BE2C (cell line): Measurements from ENCODE around the gene KPNA6.
A peak's percentile ranks its signal among the peaks of the same experiment; 100 is the strongest.
"Not testable (repeated sequence)": the region's sequence is repeated elsewhere in the genome, so short reads cannot be mapped to it uniquely, and the experiment has no call there.

Experiments
- DNase-seq: peaks from one replicate; pipeline ENCODE4 v3.0.0-alpha.2; 2020
- H3K27me3 ChIP-seq: fragments of 250-450 bp; sonication (Bioruptor Pico); 2 replicates; pipeline ENCODE4 v1.5.1; 2020; ENCODE audit warnings: mild to moderate bottlenecking
- H3K36me3 ChIP-seq: fragments of 250-450 bp; sonication (Bioruptor Pico); 2 replicates; pipeline ENCODE4 v1.5.1; 2020; ENCODE audit warnings: mild to moderate bottlenecking
- H3K4me1 ChIP-seq: fragments of 250-450 bp; sonication (Bioruptor Pico); 2 replicates; pipeline ENCODE4 v1.5.1; 2020
- H3K4me3 ChIP-seq: 2 replicates; pipeline ENCODE4 v1.5.1; 2011; ENCODE audit warnings: low read depth, low read length
- H3K9me3 ChIP-seq: fragments of 250-450 bp; sonication (Bioruptor Pico); 2 replicates; pipeline ENCODE4 v1.5.1; 2020
- TF ChIP-seq, protein P1 (sequence below): IDR thresholded peaks from 2 replicates; pipeline ENCODE4 v1.5.1; 2012; ENCODE audit warnings: mild to moderate bottlenecking, low read depth, low read length

The KPNA6 gene

DNA sequence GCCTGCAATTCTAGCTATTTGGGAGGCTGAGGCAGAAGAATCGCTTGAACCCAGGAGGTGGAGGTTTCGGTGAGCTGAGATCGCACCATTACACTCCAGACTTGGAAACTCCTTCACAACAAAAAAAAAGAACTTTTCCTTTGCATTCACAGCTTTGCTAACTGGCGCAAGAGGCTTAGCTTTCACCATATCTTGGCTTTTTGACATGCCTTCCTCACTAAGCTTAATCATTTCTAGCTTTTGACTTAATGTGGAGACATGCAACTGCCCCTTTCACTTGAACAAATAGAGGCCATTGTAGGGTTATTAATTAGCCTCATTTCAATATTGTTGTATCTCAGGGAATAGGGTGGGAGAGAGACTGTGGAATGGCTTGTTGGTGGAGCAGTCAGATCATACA lies 8.7 kb downstream of the KPNA6 start:
- Histone ChIP-seq H3K36me3 (no peaks in the 10 kb centered on the region), H3K27me3 (no peaks in the 10 kb centered on the region), H3K4me1 (no peaks in the 10 kb centered on the region), H3K4me3 (no peak overlapping the region), H3K9me3 (no peaks in the 10 kb centered on the region)
- DNase-seq: no peak
- TF ChIP-seq, protein P1, sequence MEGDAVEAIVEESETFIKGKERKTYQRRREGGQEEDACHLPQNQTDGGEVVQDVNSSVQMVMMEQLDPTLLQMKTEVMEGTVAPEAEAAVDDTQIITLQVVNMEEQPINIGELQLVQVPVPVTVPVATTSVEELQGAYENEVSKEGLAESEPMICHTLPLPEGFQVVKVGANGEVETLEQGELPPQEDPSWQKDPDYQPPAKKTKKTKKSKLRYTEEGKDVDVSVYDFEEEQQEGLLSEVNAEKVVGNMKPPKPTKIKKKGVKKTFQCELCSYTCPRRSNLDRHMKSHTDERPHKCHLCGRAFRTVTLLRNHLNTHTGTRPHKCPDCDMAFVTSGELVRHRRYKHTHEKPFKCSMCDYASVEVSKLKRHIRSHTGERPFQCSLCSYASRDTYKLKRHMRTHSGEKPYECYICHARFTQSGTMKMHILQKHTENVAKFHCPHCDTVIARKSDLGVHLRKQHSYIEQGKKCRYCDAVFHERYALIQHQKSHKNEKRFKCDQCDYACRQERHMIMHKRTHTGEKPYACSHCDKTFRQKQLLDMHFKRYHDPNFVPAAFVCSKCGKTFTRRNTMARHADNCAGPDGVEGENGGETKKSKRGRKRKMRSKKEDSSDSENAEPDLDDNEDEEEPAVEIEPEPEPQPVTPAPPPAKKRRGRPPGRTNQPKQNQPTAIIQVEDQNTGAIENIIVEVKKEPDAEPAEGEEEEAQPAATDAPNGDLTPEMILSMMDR: no peak

DNA sequence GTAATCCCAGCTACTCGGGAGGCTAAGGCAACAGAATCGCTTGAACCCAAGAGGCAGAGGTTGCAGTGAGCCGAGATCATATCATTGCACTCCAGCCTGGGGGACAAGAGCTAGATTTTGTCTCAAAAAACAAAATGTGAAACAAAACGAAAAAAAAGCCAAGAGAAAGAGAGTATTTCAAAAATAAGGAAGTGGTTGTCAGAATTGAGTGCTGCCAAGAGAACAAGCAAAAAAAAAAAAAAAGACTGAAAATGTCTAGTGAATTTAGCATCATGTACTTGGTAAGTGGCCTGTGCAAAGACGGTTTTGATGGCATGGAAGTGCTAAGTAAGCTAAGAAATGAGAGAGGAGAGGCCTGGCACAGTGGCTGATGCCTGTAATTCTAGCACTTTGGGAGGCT lies 14.3 kb downstream of the KPNA6 start:
- no peak for DNase-seq
- no peaks in the 10 kb centered on the region for H3K27me3 ChIP-seq
- no peak overlapping the region for H3K4me3 ChIP-seq
- no peaks in the 10 kb centered on the region for H3K4me1 ChIP-seq
- no peaks in the 10 kb centered on the region for H3K9me3 ChIP-seq
- no peaks in the 10 kb centered on the region for H3K36me3 ChIP-seq
- TF ChIP-seq, protein P1: no peak

DNA sequence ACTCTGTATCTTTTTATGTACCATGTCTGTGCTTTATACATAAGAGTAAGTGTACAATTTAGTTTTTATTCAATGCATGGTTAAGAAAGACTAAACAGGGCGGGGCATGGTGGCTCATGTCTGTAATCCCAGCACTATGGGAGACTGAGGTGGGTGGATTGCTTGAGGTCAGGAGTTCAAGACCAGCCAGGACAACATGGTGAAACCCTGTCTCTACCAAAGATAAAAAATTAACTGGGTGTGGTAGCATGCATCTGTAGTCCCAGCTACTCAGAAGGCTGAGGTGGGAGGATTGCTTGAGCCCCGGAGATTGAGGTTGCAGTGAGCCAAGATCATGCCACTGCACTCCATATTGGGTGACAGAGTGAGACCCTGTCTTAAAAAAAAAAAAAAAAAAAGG lies 15.5 kb downstream of the KPNA6 start:
- not testable (repeated sequence) for H3K27me3 ChIP-seq, DNase-seq, H3K9me3 ChIP-seq, H3K4me1 ChIP-seq, H3K36me3 ChIP-seq, H3K4me3 ChIP-seq

DNA sequence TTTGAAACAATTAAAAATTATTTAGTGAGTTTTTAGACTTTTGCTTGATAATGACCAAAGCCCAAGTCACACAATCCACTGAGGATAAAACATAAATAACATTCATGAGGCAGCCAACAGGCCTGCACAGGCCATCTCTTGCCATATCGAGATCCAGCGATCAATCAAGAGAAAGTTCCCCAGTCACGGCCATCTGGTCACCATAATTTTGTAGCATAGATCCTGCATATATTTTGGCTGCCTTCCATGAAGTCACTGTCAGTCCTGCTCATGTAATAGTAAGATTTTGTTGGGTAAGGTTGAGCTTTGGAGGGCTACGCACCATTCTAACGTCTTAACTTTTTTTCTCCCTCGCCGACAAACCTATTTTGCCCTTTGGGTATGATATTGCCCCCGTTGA lies 17.5 kb downstream of the KPNA6 start:
- no peaks in the 10 kb centered on the region for H3K27me3 ChIP-seq
- TF ChIP-seq, protein P1: no peak
- H3K9me3 ChIP-seq: no peaks in the 10 kb centered on the region
- H3K36me3 ChIP-seq: no peaks in the 10 kb centered on the region
- peak; percentile 38 for DNase-seq
- H3K4me3 ChIP-seq: no peak overlapping the region
- H3K4me1 ChIP-seq: no peaks in the 10 kb centered on the region

DNA sequence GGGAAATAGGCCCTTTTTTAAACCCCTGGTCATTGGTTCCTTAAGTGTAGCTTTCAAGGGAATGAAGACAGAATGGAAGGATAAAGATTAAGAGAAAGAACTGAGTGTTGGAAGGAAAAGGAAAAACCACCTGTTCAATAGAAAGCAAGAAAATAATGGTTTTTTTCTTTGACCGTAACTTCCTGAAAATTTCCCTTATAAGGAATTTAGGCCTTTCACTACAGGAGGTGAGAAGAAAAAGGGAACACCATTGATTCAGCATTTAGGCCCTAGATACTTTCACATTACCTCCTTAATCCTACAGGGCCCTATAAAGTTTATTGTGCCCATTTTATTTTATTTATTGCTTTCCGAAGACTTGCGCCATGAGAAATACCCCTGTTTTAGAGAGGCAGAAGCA lies 18.9 kb downstream of the KPNA6 start:
- TF ChIP-seq, protein P1: no peak
- Histone ChIP-seq H3K9me3 (no peaks in the 10 kb centered on the region), H3K36me3 (no peaks in the 10 kb centered on the region), H3K4me1 (no peaks in the 10 kb centered on the region), H3K27me3 (no peaks in the 10 kb centered on the region), H3K4me3 (no peak overlapping the region)
- no peak for DNase-seq

DNA sequence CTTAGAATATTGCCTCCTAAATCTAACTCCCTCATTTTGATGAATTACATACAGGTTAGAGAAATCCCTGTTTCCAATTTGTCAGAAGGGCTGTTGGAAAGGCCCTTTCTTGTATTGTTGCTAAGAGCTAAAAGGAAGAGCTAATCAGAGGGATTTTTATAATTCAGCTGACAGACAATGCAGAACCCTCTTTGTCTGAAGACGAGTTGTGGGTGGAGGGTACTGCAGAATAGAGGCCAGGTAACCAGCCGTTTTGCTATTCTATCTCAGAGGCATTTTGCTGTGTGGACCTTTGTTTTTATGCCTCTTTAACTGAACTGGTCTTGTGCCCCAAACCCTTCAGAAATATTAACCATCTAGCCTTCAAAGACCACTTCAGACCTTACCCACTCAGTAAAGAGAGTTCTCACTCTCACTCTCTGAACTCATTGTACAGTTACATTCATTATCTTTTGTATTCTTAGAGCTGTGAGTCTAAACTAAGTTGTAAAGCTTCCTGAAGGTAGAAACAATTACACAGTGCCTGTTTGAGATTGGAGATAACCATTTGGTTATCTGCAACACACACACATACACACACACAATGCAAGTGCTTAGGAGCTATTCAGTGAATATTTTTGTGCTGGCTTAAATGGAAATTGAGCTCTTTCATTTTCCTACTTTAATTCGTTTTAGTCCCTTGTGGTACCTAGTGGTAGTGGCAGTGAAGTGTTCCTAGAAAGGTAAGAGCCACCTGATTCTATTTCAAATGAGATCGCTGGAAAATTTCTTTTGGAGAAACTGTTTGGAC lies 19.7 kb downstream of the KPNA6 start:
- no peaks in the 10 kb centered on the region for H3K4me1 ChIP-seq

More for the DNA sequence above, 19.7 kb downstream of the KPNA6 start:
- DNase-seq: no peak
- no peaks in the 10 kb centered on the region for H3K27me3 ChIP-seq
- no peaks in the 10 kb centered on the region for H3K36me3 ChIP-seq
- no peak overlapping the region for H3K4me3 ChIP-seq
- TF ChIP-seq, protein P1: no peak
- H3K9me3 ChIP-seq: no peaks in the 10 kb centered on the region
